Neural progenitor cell (in vitro differentiated cells): ENCODE results near the gene STK32B. TPM values are rescaled to one million over a fixed set of nuclear protein-coding genes. Genes with fewer than 3 reads are reported as not detected.

Source experiments
- DNase-seq: peaks from one replicate; pipeline ENCODE4 v3.0.0-alpha.2; 2016; ENCODE audit warnings: low spot score
- H2AFZ ChIP-seq: fragments of 200-600 bp; sonication (generic); replicated peaks from 2 replicates; pipeline ENCODE4 v1.6.1; 2016; ENCODE audit warnings: antibody characterized with exemption
- H3F3A ChIP-seq: fragments of 200-600 bp; sonication (generic); 2 replicates; pipeline ENCODE4 v1.6.1; 2016; ENCODE audit warnings: antibody characterized with exemption, low read depth
- H3K27ac ChIP-seq: fragments of 200-600 bp; sonication (generic); 2 replicates; pipeline ENCODE4 v1.5.1; 2016; ENCODE audit warnings: mild to moderate bottlenecking
- H3K27me3 ChIP-seq: fragments of 200-600 bp; sonication (generic); 2 replicates; pipeline ENCODE4 v1.6.1; 2016; ENCODE audit warnings: mild to moderate bottlenecking, moderate library complexity
- H3K36me3 ChIP-seq: fragments of 200-600 bp; sonication (generic); 2 replicates; pipeline ENCODE4 v1.5.1; 2016
- H3K4me1 ChIP-seq: fragments of 200-600 bp; sonication (generic); 2 replicates; pipeline ENCODE4 v1.6.1; 2016; ENCODE audit warnings: mixed run types
- H3K4me2 ChIP-seq: fragments of 200-600 bp; sonication (generic); 2 replicates; pipeline ENCODE4 v1.6.1; 2016
- H3K4me3 ChIP-seq: fragments of 200-600 bp; sonication (generic); 2 replicates; pipeline ENCODE4 v1.5.1; 2016
- H3K79me2 ChIP-seq: fragments of 200-600 bp; sonication (generic); 2 replicates; pipeline ENCODE4 v1.6.1; 2016; ENCODE audit warnings: low read depth
- H3K9ac ChIP-seq: fragments of 200-600 bp; sonication (generic); 2 replicates; pipeline ENCODE4 v1.6.1; 2016
- H3K9me3 ChIP-seq: fragments of 200-600 bp; sonication (generic); 2 replicates; pipeline ENCODE4 v1.5.1; 2016; ENCODE audit warnings: low read depth
- H4K20me1 ChIP-seq: fragments of 200-600 bp; sonication (generic); 2 replicates; pipeline ENCODE4 v1.6.1; 2016; ENCODE audit warnings: low read depth
- H3K27ac Mint-ChIP-seq: 3 replicates; pipeline ENCODE4 v1.8.0; 2021; ENCODE audit warnings: mixed read lengths
- H3K27me3 Mint-ChIP-seq: 2 replicates; pipeline ENCODE4 v1.8.0; 2022; ENCODE audit warnings: low read depth, mild to moderate bottlenecking, inconsistent platforms, moderate library complexity, mixed read lengths; ENCODE audit not compliant: insufficient read depth
- H3K36me3 Mint-ChIP-seq: 3 replicates; pipeline ENCODE4 v1.8.0; 2021; ENCODE audit warnings: mixed read lengths
- H3K4me1 Mint-ChIP-seq: 3 replicates; pipeline ENCODE4 v1.8.0; 2021; ENCODE audit warnings: mixed read lengths
- H3K4me3 Mint-ChIP-seq: 3 replicates; pipeline ENCODE4 v1.8.0; 2021; ENCODE audit warnings: mild to moderate bottlenecking, moderate library complexity, mixed read lengths
- H3K9me3 Mint-ChIP-seq: 3 replicates; pipeline ENCODE4 v1.8.0; 2020; ENCODE audit warnings: mixed read lengths
- CTCF ChIP-seq: fragments of 200-600 bp; sonication (generic); IDR thresholded peaks from 2 replicates; pipeline ENCODE4 v1.5.1; 2017; ENCODE audit warnings: antibody characterized with exemption, mild to moderate bottlenecking
- EZH2 ChIP-seq: fragments of 200-600 bp; sonication (generic); IDR thresholded peaks from 2 replicates; pipeline ENCODE4 v1.6.1; 2017; ENCODE audit warnings: antibody characterized with exemption, mild to moderate bottlenecking, moderate library complexity
- EZH2phosphoT487 ChIP-seq: fragments of 200-600 bp; sonication (generic); IDR thresholded peaks from 2 replicates; pipeline ENCODE4 v1.6.1; 2017; ENCODE audit warnings: antibody characterized with exemption
- total RNA-seq: library from RNA; depleted of rRNA; stranded (reverse); fragments of >200 nt; gene quantifications from 2 replicates; pipeline ENCODE4 v1.2.3, GENCODE V29; 2015; ENCODE audit warnings: low replicate concordance

STK32B gene
- total RNA-seq, 1 donor from 2014 or later: 2.5 TPM

DNA sequence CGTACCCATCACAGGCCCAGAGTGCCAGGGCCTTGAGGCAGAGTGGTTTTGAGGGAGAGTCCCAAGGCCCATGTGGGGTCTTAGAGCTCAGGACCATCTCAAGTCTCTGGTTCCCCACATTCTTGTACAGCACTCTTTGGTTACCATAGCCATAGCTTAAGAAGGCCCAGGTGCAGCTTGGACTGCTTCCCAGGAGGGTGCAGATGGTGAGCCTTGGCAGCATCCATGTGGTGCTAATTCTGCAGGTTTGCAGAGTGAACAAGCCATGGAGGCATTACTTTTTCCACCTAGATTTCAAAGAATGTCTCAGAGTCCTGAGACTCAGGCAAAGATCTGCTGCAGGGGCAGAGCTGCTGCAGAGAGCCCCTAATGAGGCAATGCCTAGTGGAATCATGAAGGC is 171.7 kb downstream of the STK32B start:
- Histone ChIP-seq H3K79me2 (no peaks in the 10 kb centered on the region), H3K27ac (no peak overlapping the region), H3K9me3 (no peaks in the 10 kb centered on the region), H3K27me3 (no peaks in the 10 kb centered on the region), H2AFZ (no peak overlapping the region), H3F3A (no peaks in the 10 kb centered on the region), H3K4me3 (no peak overlapping the region), H3K4me2 (no peak overlapping the region), H3K4me1 (no peaks in the 10 kb centered on the region), H3K9ac (no peak overlapping the region), H3K36me3 (no peaks in the 10 kb centered on the region), H4K20me1 (no peaks in the 10 kb centered on the region)
- H3K4me1 Mint-ChIP-seq: peaks cover 8% of the 10 kb centered on the region
- no peaks in the 10 kb centered on the region for H3K36me3 Mint-ChIP-seq
- peaks cover 11% of the 10 kb centered on the region for H3K9me3 Mint-ChIP-seq
- H3K27me3 Mint-ChIP-seq: no peaks in the 10 kb centered on the region
- TF ChIP-seq CTCF (no peak), EZH2 (no peak), EZH2phosphoT487 (no peak)
- H3K27ac Mint-ChIP-seq: no peak overlapping the region
- DNase-seq: no peak
- H3K4me3 Mint-ChIP-seq: no peak overlapping the region

- no peak overlapping the region for H3K4me3 ChIP-seq
- H3K4me1 ChIP-seq: no peaks in the 10 kb centered on the region
- Mint-ChIP-seq H3K4me3 (no peak overlapping the region), H3K4me1 (peaks cover 3% of the 10 kb centered on the region), H3K36me3 (no peaks in the 10 kb centered on the region), H3K27me3 (no peaks in the 10 kb centered on the region), H3K9me3 (peaks cover 11% of the 10 kb centered on the region), H3K27ac (no peak overlapping the region)
- no peak for DNase-seq
- H2AFZ ChIP-seq: no peak overlapping the region
- H3K79me2 ChIP-seq: no peaks in the 10 kb centered on the region
- no peaks in the 10 kb centered on the region for H3K9me3 ChIP-seq
- TF ChIP-seq EZH2phosphoT487 (no peak), EZH2 (no peak), CTCF (no peak)
- H3K9ac ChIP-seq: no peak overlapping the region
- no peaks in the 10 kb centered on the region for H3F3A ChIP-seq
- no peaks in the 10 kb centered on the region for H3K36me3 ChIP-seq
- no peak overlapping the region for H3K4me2 ChIP-seq
- no peak overlapping the region for H3K27ac ChIP-seq
- no peaks in the 10 kb centered on the region for H4K20me1 ChIP-seq
- H3K27me3 ChIP-seq: no peaks in the 10 kb centered on the region
These were observed 173.1 kb downstream of the STK32B start for GRCh38 chr4:5224340-5224739.

GRCh38 chr4:5232549-5232948 is 181.3 kb downstream of the STK32B start:
- no peaks in the 10 kb centered on the region for H3K27me3 ChIP-seq
- Mint-ChIP-seq H3K4me3 (no peak overlapping the region), H3K36me3 (no peaks in the 10 kb centered on the region), H3K4me1 (no peaks in the 10 kb centered on the region), H3K9me3 (no peaks in the 10 kb centered on the region), H3K27ac (no peak overlapping the region), H3K27me3 (peaks cover 4% of the 10 kb centered on the region)
- H3F3A ChIP-seq: no peaks in the 10 kb centered on the region
- H3K36me3 ChIP-seq: no peaks in the 10 kb centered on the region
- H3K4me3 ChIP-seq: no peak overlapping the region
- H3K27ac ChIP-seq: no peak overlapping the region
- no peak overlapping the region for H3K9ac ChIP-seq
- H3K9me3 ChIP-seq: no peaks in the 10 kb centered on the region
- H3K79me2 ChIP-seq: no peaks in the 10 kb centered on the region
- H4K20me1 ChIP-seq: no peaks in the 10 kb centered on the region
- no peak overlapping the region for H2AFZ ChIP-seq
- DNase-seq: no peak
- no peak overlapping the region for H3K4me2 ChIP-seq
- no peaks in the 10 kb centered on the region for H3K4me1 ChIP-seq
- TF ChIP-seq CTCF (no peak), EZH2phosphoT487 (no peak), EZH2 (no peak)
